ENCODE measurements around the gene BAG5. TPM values are rescaled to one million over a fixed set of nuclear protein-coding genes. Genes with fewer than 3 reads are reported as not detected.

BAG5 gene
- total and polyA plus RNA-seq, 7 donors, result 13.2 to 27.1 (median 18.6) TPM

DNA sequence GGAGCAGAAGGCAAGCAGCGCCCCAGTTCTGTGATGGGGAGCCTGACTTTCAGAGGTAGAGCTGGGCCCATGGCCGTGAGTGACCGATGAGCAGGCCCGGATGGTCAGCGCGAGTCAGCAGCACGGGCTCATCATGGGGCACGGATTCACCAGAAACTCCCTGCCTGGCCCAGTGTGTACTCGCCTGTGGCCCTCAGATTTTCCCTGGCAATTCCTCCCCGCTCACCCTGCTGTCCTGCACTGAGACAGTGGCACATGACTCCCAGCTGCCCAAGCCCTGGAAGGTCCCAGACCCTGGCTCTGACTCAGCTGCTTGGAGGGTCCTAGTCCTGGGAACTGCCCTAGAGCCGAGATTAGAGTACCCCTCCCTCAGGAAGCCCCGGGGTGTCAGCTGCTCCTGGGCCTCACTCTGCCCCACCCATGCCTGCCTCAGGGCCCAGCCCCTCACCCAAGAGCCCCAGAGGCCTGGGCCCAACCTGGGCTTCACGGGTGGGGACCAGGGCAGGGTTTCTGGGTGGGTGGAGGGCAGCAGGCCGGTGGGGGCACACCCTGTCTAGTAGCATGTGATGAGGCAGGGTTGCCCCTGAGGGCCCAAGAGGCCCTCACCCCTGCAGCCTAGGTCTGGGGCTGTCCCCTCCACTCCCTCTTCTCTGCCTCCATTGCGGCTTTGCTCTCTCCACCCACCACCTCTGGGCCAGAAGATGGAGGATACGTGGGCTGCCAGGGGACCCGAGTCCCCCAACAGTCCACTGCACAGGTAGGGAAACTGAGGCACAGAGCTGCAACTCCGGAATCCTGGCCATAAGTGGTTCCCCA is 25.1 kb downstream of the BAG5 start:
- 69 to 74% methylated on average over 18 of the region's 18 CpGs for WGBS, 2 donors
- H3K9me3 ChIP-seq, result no peaks in the 10 kb centered on the region
- intact Hi-C loops (cut with DNase I), result no loop called here
- DNase-seq, result peak; percentile 64
- H3K27me3 ChIP-seq, result no peaks in the 10 kb centered on the region
- peak overlapping the region; percentile 92 to 98 (median 94) for H3K27ac ChIP-seq
- H3K4me3 ChIP-seq, result no peak overlapping the region
- peaks cover 0 to 97% (median 91%) of the 10 kb centered on the region in 4 donors for H3K4me1 ChIP-seq
- no peak for TF ChIP-seq EP300 (IDR thresholded peaks at IDR 0.05)
- TF ChIP-seq POLR2AphosphoS5 (IDR thresholded peaks at IDR 0.05), result no peak
- TF ChIP-seq POLR2A (IDR thresholded peaks at IDR 0.05), result no peak
- TF ChIP-seq, protein P1, sequence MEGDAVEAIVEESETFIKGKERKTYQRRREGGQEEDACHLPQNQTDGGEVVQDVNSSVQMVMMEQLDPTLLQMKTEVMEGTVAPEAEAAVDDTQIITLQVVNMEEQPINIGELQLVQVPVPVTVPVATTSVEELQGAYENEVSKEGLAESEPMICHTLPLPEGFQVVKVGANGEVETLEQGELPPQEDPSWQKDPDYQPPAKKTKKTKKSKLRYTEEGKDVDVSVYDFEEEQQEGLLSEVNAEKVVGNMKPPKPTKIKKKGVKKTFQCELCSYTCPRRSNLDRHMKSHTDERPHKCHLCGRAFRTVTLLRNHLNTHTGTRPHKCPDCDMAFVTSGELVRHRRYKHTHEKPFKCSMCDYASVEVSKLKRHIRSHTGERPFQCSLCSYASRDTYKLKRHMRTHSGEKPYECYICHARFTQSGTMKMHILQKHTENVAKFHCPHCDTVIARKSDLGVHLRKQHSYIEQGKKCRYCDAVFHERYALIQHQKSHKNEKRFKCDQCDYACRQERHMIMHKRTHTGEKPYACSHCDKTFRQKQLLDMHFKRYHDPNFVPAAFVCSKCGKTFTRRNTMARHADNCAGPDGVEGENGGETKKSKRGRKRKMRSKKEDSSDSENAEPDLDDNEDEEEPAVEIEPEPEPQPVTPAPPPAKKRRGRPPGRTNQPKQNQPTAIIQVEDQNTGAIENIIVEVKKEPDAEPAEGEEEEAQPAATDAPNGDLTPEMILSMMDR (IDR thresholded peaks at IDR 0.05), result no peak
- H3K36me3 ChIP-seq, result peaks cover 0 to 6% (median 0%) of the 10 kb centered on the region in 4 donors

DNA sequence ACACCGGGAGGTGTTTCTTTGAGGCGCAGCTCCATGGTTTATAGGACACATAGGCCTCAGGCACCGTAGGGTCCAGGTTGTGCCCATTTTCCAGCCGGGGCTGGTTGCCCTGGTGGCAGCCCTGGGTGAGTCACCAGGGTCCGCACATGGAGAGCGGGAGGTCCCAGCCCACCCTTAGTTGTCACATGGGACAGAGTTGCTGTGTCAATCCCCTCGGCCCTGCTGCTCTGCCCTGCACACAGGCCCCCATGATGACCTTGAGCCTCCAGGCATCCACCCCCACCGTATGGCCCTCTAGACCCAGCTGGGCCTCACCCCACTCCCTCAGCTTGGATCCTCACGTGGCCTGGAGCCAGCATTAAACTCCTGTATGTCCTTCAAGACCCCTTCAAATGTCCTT is 25.8 kb downstream of the BAG5 start:
- Histone ChIP-seq H3K27me3 (no peaks in the 10 kb centered on the region), H3K36me3 (peaks cover 0 to 6% (median 0%) of the 10 kb centered on the region in 4 donors), H3K27ac (peak overlapping the region; percentile 92 to 98 (median 94)), H3K4me3 (no peak overlapping the region), H3K9me3 (no peaks in the 10 kb centered on the region), H3K4me1 (peaks cover 0 to 97% (median 91%) of the 10 kb centered on the region in 4 donors)
- 78 to 87% methylated on average over 9 of the region's 9 CpGs for WGBS, 2 donors
- no peak for TF ChIP-seq EP300 (IDR thresholded peaks at IDR 0.05)
- TF ChIP-seq POLR2AphosphoS5 (IDR thresholded peaks at IDR 0.05), result no peak
- TF ChIP-seq POLR2A (IDR thresholded peaks at IDR 0.05), result no peak
- TF ChIP-seq, protein P1 (IDR thresholded peaks at IDR 0.05), result no peak
- intact Hi-C loops (cut with DNase I), result no loop called here
- DNase-seq, result peak; percentile 67

DNA sequence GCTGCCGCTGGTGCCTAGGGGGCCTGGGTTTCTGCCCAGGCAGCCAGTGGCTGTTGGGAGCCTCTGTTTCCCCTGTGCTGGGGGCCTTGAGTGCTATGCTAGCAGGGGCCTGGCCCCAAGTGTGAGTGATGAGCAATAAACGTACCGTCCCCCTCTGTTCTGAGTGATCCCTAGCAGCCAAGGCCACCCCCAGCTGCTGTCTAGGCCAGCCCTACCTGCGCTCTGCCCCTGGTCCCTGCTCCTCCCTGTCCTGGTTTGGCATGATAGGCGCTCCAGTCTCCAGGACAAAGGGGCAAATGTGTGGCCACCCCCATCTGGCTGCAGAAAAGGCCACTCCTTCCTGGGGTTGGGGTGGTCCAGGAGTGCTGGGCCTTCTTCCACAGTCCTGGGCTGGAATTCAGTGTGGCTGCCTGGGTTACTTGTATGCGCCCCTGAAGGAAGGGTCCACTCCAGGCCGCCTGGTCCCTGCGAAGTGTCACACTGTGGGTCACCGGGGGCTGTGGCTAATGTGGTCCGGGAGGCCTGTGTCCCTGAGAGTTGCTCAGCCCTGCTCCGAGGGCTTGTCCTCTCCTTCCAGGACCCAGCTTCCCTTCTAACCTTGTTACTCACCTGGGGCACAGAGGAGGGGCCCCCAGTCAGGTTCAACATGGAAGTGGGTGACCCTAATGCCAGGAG is 26.4 kb downstream of the BAG5 start:
- H3K27me3 ChIP-seq, result no peaks in the 10 kb centered on the region
- peaks cover 0 to 6% (median 0%) of the 10 kb centered on the region in 4 donors for H3K36me3 ChIP-seq
- DNase-seq, result peak; percentile 68
- no peaks in the 10 kb centered on the region for H3K9me3 ChIP-seq
- TF ChIP-seq POLR2AphosphoS5 (IDR thresholded peaks at IDR 0.05) (no peak), EP300 (IDR thresholded peaks at IDR 0.05) (no peak), POLR2A (IDR thresholded peaks at IDR 0.05) (no peak)
- TF ChIP-seq, protein P1 (IDR thresholded peaks at IDR 0.05), result no peak
- peak overlapping the region in 1 of 4 donors; percentile 30 for H3K4me3 ChIP-seq
- H3K4me1 ChIP-seq, result peaks cover 0 to 97% (median 91%) of the 10 kb centered on the region in 4 donors
- peak overlapping the region; percentile 92 to 98 (median 94) for H3K27ac ChIP-seq
- WGBS, 2 donors, result 88 to 92% methylated on average over 11 of the region's 11 CpGs
- intact Hi-C loops (cut with DNase I), result no loop called here

DNA sequence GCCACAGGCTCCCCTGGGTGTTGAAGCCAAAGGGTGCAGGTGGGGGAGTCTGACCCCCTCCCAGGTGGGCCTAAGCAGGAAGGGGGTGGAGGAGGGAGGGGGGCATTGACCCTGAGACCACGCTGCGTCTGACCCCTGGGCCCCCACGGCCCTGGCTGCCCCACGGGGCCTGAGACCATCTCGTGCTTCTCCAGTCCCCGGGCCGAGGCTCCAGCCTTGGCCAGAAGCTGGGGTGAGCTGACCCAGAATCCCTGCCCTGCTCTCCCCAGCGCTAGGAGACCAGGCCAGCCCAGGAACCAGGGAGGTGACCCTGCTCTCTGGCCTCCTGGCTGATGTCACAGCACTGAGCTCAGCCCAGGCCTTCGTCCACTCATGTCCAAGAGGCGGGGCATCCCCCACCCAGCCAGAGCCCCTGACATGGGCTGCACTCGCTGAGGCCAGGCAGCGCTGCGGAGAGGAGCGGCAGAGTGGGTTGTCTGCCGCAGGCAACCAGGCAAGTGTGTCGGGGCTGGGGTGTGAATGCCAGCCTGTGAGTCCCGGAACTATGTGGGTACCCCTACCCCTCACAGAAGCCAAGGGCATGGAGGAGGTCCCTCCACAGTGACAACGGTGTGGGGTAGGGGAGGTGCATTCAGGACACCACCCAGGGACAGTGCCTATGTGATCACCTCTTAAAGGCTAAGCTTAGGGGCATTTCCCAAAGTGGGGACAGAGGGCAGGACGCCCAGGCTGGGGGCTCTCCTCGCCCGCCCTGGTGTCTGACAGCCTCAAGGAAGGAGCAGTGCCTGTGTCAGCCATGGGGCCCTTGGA is 27.2 kb downstream of the BAG5 start:
- H3K36me3 ChIP-seq, result peaks cover 0 to 11% (median 3%) of the 10 kb centered on the region in 4 donors
- DNase-seq, result peak; percentile 77
- no peaks in the 10 kb centered on the region for H3K9me3 ChIP-seq
- peak overlapping the region; percentile 92 to 98 (median 94) for H3K27ac ChIP-seq
- intact Hi-C loops (cut with DNase I), result no loop called here
- peak in 3 of 4 donors; percentile 8 to 41 (median 12) for TF ChIP-seq POLR2AphosphoS5 (IDR thresholded peaks at IDR 0.05)
- TF ChIP-seq, protein P1 (IDR thresholded peaks at IDR 0.05), result no peak
- no peaks in the 10 kb centered on the region for H3K27me3 ChIP-seq
- peaks cover 0 to 97% (median 91%) of the 10 kb centered on the region in 4 donors for H3K4me1 ChIP-seq
- peak overlapping the region in 1 of 4 donors; percentile 30 for H3K4me3 ChIP-seq
- 90% methylated on average over 21 of the region's 21 CpGs for WGBS, 2 donors

All from sigmoid colon (tissue), 7 donors.